GM12878 (cell line): ENCODE results near the gene KAT2A.

ENCODE experiments used
- CHD4 ChIP-seq: fragments of 200-600 bp; sonication (generic); IDR thresholded peaks from 2 replicates; pipeline ENCODE4 v1.6.1; 2016; ENCODE audit warnings: mild to moderate bottlenecking
- CTCF ChIP-seq, 3 experiments: IDR thresholded peaks in 2 of 3; conservative IDR thresholded peaks in 1 of 3; 2 replicates each; pipeline ENCODE4 v1.5.1; 2011; ENCODE audit warnings: low read depth in 3 of 3, low read length in 3 of 3, mild to moderate bottlenecking in 3 of 3, control low read depth in 2 of 3, moderate library complexity in 2 of 3, inconsistent platforms in 1 of 3, mixed read lengths in 1 of 3; ENCODE audit not compliant: control insufficient read depth in 2 of 3, insufficient read depth in 1 of 3; ENCODE audit errors: extremely low read depth in 1 of 3
- KDM1A ChIP-seq: fragments of 200-600 bp; sonication (generic); IDR thresholded peaks from 2 replicates; pipeline ENCODE4 v1.6.1; 2016; ENCODE audit warnings: borderline replicate concordance
- MYC ChIP-seq: IDR thresholded peaks from 2 replicates; pipeline ENCODE4 v1.6.1; 2011; ENCODE audit warnings: mild to moderate bottlenecking, low read length, moderate library complexity, inconsistent platforms; ENCODE audit not compliant: insufficient read depth, insufficient replicate concordance, insufficient read length, severe bottlenecking
- NKRF ChIP-seq: fragments of 450-650 bp; conservative IDR thresholded peaks from 2 replicates; pipeline ENCODE4 v1.6.1; 2017; ENCODE audit warnings: mild to moderate bottlenecking, moderate library complexity
- POLR2A ChIP-seq: IDR thresholded peaks from 2 replicates; pipeline ENCODE4 v1.6.1; 2011; ENCODE audit warnings: low read depth, mild to moderate bottlenecking, low read length
- POLR2AphosphoS2 ChIP-seq: IDR thresholded peaks from 2 replicates; pipeline ENCODE4 v1.6.1; 2011; ENCODE audit warnings: low read depth, mild to moderate bottlenecking, low read length, improper control_type of control experiment, moderate library complexity
- RELA ChIP-seq: fragments of 450-650 bp; IDR thresholded peaks from 2 replicates; pipeline ENCODE4 v1.8.0; 2014; ENCODE audit warnings: borderline replicate concordance; ENCODE audit not compliant: partially characterized antibody
- SP1 ChIP-seq: IDR thresholded peaks from one replicate; pipeline ENCODE4 v1.6.1; 2011; ENCODE audit warnings: low read depth, low read length
- ZNF274 ChIP-seq: IDR thresholded peaks from one replicate; pipeline ENCODE4 v1.8.0; 2011; ENCODE audit not compliant: insufficient read length, insufficient read depth

- no peak for TF ChIP-seq POLR2A
- no peak for TF ChIP-seq CHD4
- no peak for TF ChIP-seq CTCF (IDR thresholded peaks at IDR 0.05 in 2 of 3, conservative IDR thresholded peaks at IDR 0.05 in 1 of 3; ENCODE audit: control insufficient read depth in 2 of 3, extremely low read depth in 1 of 3, insufficient read depth in 1 of 3, low read depth in 3 of 3, low read length in 3 of 3)
- no peak for TF ChIP-seq MYC
- no peak for TF ChIP-seq POLR2AphosphoS2
- no peak for TF ChIP-seq KDM1A
- TF ChIP-seq RELA = no peak
- TF ChIP-seq SP1 = no peak
- no peak for TF ChIP-seq ZNF274
- no peak for TF ChIP-seq NKRF
These were observed 10.1 kb upstream of the KAT2A start for GRCh38 chr17:42131232-42131631.
